SK-N-MC (cell line): ENCODE measurements around the gene INSIG1.
A peak's percentile ranks its signal among the peaks of the same experiment; 100 is the strongest.

Experiments
- DNase-seq: peaks from one replicate; pipeline ENCODE4 v3.0.0-alpha.2; 2011; ENCODE audit warnings: low read depth, low spot score
- H3K27ac ChIP-seq: fragments of 200-600 bp; sonication (generic); 2 replicates; pipeline ENCODE4 v1.5.1; 2016; ENCODE audit warnings: mixed run types
- H3K36me3 ChIP-seq: fragments of 200-600 bp; sonication (generic); 2 replicates; pipeline ENCODE4 v1.6.1; 2017; ENCODE audit warnings: antibody characterized with exemption, low read length, mixed read lengths; ENCODE audit not compliant: insufficient read depth
- H3K4me3 ChIP-seq: fragments of 200-600 bp; sonication (generic); 2 replicates; pipeline ENCODE4 v1.5.1; 2016
- H3K9ac ChIP-seq: fragments of 200-600 bp; sonication (generic); 2 replicates; pipeline ENCODE4 v1.8.0; 2017; ENCODE audit warnings: mixed run types, mixed read lengths; ENCODE audit not compliant: insufficient read length
- H3K9me3 ChIP-seq: fragments of 200-600 bp; sonication (generic); 2 replicates; pipeline ENCODE4 v1.6.1; 2017; ENCODE audit warnings: low read depth, mild to moderate bottlenecking, antibody characterized with exemption, low read length, moderate library complexity, mixed read lengths
- EZH2 ChIP-seq: fragments of 200-600 bp; sonication (generic); IDR thresholded peaks from one replicate; pipeline ENCODE4 v1.6.1; 2017; ENCODE audit warnings: antibody characterized with exemption
- FOXP2 ChIP-seq: optimal IDR thresholded peaks from 2 replicates; pipeline ENCODE3; 2011; ENCODE audit warnings: mild to moderate bottlenecking, moderate library complexity; ENCODE audit not compliant: insufficient read depth; ENCODE audit errors: extremely low read length, control extremely low read depth
- POLR2AphosphoS5 ChIP-seq: IDR thresholded peaks from 2 replicates; pipeline ENCODE4 v1.6.1; 2012; ENCODE audit warnings: mild to moderate bottlenecking, low read depth, low read length, borderline replicate concordance

INSIG1 gene

DNA sequence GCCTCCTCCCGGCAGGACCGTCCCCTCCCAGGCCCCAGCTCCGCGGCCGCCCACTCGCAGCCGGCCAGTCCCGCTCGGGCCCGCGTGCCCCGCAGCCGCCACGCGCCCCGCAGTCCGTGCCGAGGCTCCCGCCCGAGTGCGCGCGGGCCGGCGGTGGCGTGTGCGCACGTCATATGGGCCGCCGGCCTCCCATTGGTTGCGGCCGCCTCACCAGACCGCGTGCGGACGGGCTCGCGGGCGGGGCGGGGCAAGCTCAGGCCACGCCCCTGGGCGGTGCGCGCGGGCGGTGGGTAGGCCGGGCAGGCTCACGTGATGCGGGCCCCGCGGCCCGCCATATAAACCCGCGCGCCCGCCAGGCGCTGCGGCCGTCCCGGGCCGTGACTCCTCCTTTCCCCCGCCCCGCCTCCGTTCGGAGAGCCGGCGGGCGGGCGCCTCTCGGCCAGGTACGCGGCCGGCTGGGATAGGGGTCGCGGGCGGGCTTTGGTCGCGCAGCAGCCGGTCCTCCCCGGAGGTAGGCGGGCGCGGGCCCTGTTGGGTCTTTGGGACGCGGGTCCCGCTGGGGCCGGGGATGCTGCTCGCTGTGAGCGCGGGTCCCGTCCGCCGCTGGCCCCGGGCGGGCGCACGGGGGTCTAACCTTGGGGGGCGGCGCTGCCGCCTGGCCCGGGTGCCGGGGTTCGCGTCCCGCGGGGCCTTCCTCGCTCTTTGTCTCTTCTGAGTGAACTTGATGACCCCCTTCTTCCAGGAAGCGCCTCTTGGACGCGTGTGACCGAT lies at the start of gene INSIG1:
INSIG1 (plus strand) TSS at position 362 of the 771 bp plus-strand sequence; CDS start at position 770, 408 bp downstream.
- Histone ChIP-seq H3K4me3 (peak within 1 kb of the TSS; percentile 97), H3K9me3 (no peaks in the 10 kb centered on the region), H3K27ac (peak within 1 kb of the TSS; percentile 92), H3K36me3 (peaks cover 35% of the 10 kb centered on the region), H3K9ac (peak within 1 kb of the TSS; percentile 90)
- TF ChIP-seq POLR2AphosphoS5 (peak; percentile 86; the same call in 1 of the 2 replicates), FOXP2 (no peak), EZH2 (no peak)
- peak; percentile 12 for DNase-seq

DNA sequence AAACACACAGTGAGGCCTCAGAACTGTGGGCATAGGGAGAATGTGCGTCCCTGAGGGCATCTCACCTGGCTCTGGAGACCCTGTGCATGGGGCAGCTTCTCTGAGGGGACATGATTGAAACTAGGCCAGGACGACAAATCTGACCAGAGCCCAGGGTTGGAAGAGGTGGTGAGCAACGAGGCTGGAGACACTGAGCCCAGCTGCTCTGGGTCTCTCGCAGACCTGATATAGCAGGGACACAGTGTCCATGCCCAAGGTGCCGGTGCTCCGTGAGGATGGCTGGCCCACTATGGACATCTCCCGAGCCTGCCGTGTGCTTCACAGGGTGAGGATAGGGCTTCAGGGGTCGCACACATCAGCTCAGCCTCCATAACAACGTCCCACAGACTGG lies 49.3 kb upstream of the INSIG1 start:
- Histone ChIP-seq H3K9me3 (no peaks in the 10 kb centered on the region), H3K27ac (no peak overlapping the region), H3K9ac (no peak overlapping the region), H3K36me3 (no peaks in the 10 kb centered on the region), H3K4me3 (no peak overlapping the region)
- DNase-seq: no peak
- no peak for TF ChIP-seq EZH2

DNA sequence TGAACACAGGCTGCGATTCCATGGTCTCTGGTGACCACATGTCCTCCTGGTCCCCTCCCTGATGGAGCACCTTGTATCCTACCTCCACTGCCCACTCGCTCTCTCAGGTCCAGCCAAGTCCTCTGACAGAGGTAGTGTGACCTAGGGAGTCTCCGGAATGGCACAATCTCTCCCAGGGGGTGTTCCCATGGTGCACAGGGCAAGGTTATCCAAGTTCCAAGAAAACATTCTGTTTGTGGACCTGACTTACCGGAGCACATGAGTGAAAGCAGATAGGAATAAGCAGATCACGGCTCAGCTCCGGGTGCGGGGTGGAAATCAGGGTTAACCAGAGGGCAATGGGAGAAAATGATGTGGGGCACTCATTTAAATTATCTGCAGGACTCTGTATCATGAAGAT lies 45.8 kb upstream of the INSIG1 start:
- no peak for DNase-seq
- Histone ChIP-seq H3K9me3 (no peaks in the 10 kb centered on the region), H3K27ac (no peak overlapping the region), H3K4me3 (no peak overlapping the region), H3K36me3 (no peaks in the 10 kb centered on the region), H3K9ac (no peak overlapping the region)
- no peak for TF ChIP-seq EZH2

DNA sequence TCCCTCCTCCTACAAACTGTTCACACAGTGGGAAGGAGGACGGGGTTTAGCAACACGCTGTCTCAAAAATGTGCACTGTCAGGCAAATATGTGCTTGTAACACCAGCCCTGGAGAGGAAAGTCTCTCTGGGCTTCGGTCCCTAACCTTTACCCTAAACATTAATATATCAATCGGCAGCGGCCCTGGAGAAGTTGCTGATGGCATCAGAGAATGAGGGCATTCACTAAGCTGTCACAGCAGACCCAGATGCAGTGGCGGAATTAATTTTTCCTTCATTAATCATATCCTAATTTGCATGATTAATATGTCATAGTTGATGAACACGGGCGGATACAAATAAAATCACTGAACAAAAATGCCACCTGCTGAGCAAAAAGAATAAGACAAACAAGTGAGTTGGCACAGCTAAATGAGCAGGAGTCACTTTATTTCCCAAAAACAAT lies 45.2 kb upstream of the INSIG1 start:
- Histone ChIP-seq H3K9me3 (no peaks in the 10 kb centered on the region), H3K36me3 (no peaks in the 10 kb centered on the region), H3K9ac (no peak overlapping the region), H3K4me3 (no peak overlapping the region), H3K27ac (no peak overlapping the region)
- no peak for DNase-seq
- no peak for TF ChIP-seq POLR2AphosphoS5
- no peak for TF ChIP-seq EZH2
- TF ChIP-seq FOXP2: no peak

- Histone ChIP-seq H3K4me3 (no peak overlapping the region), H3K27ac (no peak overlapping the region), H3K9ac (no peak overlapping the region), H3K36me3 (no peaks in the 10 kb centered on the region), H3K9me3 (no peaks in the 10 kb centered on the region)
- no peak for DNase-seq
- TF ChIP-seq FOXP2: no peak
- no peak for TF ChIP-seq EZH2
- TF ChIP-seq POLR2AphosphoS5: no peak
Measured at GRCh38 chr7:155252892-155253501, 44.7 kb upstream of the INSIG1 start.

DNA sequence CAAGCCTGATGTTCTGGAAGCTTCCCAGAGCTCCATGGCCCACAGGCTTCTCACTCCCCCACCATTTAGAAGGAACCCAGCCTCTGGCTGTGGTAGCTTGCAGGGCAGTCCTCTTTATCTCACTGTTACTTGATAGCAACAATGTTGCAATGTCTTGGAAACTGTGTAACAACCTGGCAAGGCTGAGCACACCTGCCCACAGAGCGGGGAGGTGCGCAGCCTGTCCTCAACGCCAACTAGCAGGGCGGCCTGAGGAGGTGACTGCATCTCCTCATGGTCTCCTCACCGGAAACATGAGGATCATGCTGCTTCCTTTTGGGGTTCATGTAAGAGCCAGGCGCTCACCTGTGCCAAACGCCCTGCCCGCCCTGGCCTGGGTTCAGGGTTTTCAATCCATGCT lies 43.7 kb upstream of the INSIG1 start:
- no peak for DNase-seq
- TF ChIP-seq POLR2AphosphoS5 (no peak), FOXP2 (no peak), EZH2 (no peak)
- no peak overlapping the region for H3K4me3 ChIP-seq
- no peaks in the 10 kb centered on the region for H3K36me3 ChIP-seq
- H3K9ac ChIP-seq: no peak overlapping the region
- no peak overlapping the region for H3K27ac ChIP-seq
- H3K9me3 ChIP-seq: no peaks in the 10 kb centered on the region

DNA sequence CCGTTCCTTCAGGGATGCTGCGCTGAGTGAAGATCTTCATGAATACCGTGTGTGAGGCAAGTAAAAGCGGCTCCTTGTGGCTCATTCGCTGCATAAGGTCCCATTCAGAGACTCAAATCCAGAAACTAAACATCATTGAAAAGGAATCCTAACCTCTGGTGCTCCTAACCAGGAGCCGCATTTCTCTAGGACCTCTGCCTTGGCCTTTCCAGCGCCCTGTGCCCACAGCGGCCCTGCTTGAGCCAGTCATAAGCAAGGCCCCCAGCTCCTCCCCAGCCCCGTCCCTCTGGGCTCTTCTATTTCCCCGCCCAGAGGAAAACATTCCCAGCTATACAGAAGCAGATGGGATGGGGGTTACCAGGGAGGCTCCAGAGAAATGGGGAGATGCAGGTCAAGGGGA lies 42.6 kb upstream of the INSIG1 start:
- Histone ChIP-seq H3K27ac (no peak overlapping the region), H3K4me3 (no peak overlapping the region), H3K9me3 (no peaks in the 10 kb centered on the region), H3K9ac (no peak overlapping the region), H3K36me3 (no peaks in the 10 kb centered on the region)
- DNase-seq: no peak
- no peak for TF ChIP-seq EZH2
- TF ChIP-seq FOXP2: no peak
- TF ChIP-seq POLR2AphosphoS5: no peak

- no peak overlapping the region for H3K9ac ChIP-seq
- H3K36me3 ChIP-seq: no peaks in the 10 kb centered on the region
- H3K4me3 ChIP-seq: no peak overlapping the region
- H3K9me3 ChIP-seq: no peaks in the 10 kb centered on the region
- no peak overlapping the region for H3K27ac ChIP-seq
- DNase-seq: no peak
- TF ChIP-seq EZH2: no peak
- no peak for TF ChIP-seq FOXP2
- TF ChIP-seq POLR2AphosphoS5: no peak
Measured at GRCh38 chr7:155255621-155256020, 42.1 kb upstream of the INSIG1 start.

DNA sequence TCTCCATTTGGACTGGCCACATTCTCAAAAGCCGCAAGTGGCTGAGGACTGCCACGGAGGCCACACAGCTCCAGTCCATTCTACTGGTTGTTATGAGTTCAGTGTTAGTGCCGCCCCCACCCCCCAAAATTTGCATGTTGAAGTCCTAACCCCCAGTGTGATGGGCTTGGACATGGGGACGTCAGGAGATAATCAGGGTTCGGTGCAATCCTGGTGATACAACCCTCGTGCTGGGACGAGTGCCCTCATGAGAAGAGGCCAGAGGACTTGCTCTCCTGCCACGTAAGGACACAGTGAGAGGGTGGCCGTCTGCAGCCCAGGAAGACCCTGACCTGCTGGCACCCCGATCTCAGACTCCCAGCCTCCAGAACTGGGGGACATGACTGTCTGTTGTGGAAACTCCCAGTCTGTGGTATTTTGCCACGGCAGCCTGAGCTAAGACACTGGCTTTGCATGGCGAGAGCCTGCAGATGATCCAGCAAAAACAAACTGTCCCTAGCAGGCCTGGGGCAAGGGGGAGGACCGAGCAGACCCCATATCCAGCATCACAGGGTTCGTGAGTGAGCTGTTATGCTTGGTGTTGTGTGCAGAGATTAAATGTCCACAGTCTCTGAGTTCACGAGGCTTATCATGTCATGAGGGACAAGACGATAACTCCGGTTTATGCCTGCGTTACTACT lies 41.5 kb upstream of the INSIG1 start:
- DNase-seq: no peak
- no peak overlapping the region for H3K27ac ChIP-seq
- no peak overlapping the region for H3K4me3 ChIP-seq
- H3K9ac ChIP-seq: no peak overlapping the region
- no peaks in the 10 kb centered on the region for H3K9me3 ChIP-seq
- TF ChIP-seq EZH2 (no peak), FOXP2 (no peak), POLR2AphosphoS5 (no peak)
- H3K36me3 ChIP-seq: no peaks in the 10 kb centered on the region
